Choroid plexus epithelial cell (primary cell): ENCODE results near the gene UPK1B.
A peak's percentile ranks its signal among the peaks of the same experiment; 100 is the strongest.
"Not testable (repeated sequence)": the region's sequence is repeated elsewhere in the genome, so short reads cannot be mapped to it uniquely, and the experiment has no call there.

Source experiments
- DNase-seq: peaks from one replicate; pipeline ENCODE4 v3.0.0-alpha.2; 2010; ENCODE audit warnings: low read depth
- H3K4me3 ChIP-seq: 2 replicates; pipeline ENCODE4 v1.5.1; 2011; ENCODE audit warnings: low read depth, mild to moderate bottlenecking, control low read depth, low read length, moderate library complexity
- TF ChIP-seq, protein P1 (sequence below): conservative IDR thresholded peaks from 2 replicates; pipeline ENCODE4 v1.5.1; 2011; ENCODE audit warnings: low read depth, mild to moderate bottlenecking, control low read depth, inconsistent platforms, low read length, moderate library complexity

UPK1B gene

DNA sequence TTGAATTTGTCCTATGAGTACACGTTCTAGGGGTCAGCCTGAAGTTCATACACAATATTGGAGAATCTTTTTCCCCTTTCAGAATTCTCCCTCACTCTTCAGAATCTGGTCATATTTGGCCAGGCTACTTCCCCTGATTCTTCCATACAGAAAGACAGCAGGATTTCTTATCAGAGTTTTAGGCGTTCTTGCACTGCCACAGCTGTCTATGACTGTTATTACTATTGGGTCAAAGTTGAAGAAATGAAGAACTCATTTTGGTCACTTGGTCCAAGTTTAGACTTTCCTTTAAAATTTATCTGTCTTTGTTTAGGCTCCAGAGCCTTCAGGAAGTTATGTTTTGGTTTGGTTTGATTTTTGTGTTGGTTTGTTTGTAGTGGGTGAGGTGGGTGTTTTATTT is 15.4 kb upstream of the UPK1B start:
- no peak overlapping the region for H3K4me3 ChIP-seq
- no peak for DNase-seq
- TF ChIP-seq, protein P1, sequence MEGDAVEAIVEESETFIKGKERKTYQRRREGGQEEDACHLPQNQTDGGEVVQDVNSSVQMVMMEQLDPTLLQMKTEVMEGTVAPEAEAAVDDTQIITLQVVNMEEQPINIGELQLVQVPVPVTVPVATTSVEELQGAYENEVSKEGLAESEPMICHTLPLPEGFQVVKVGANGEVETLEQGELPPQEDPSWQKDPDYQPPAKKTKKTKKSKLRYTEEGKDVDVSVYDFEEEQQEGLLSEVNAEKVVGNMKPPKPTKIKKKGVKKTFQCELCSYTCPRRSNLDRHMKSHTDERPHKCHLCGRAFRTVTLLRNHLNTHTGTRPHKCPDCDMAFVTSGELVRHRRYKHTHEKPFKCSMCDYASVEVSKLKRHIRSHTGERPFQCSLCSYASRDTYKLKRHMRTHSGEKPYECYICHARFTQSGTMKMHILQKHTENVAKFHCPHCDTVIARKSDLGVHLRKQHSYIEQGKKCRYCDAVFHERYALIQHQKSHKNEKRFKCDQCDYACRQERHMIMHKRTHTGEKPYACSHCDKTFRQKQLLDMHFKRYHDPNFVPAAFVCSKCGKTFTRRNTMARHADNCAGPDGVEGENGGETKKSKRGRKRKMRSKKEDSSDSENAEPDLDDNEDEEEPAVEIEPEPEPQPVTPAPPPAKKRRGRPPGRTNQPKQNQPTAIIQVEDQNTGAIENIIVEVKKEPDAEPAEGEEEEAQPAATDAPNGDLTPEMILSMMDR = no peak

DNA sequence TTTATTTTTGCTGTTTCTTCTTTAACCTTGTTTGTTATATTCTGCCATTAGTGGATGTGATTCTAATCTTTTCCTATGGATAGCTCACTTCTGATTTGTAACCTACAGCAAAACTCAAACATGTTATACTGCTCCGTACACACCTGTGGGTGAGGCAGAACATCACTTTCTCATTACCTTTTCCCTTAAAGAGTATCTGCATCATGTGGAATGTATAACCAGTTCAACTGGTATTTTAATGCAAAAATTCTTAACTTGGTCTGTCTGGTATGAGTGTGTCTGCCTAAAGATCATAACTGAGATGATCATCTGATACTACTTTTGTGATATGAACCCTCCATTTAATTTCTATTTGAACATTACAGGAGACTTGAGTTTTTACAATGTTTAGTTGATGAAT is 13.0 kb upstream of the UPK1B start:
- no peak for DNase-seq
- TF ChIP-seq, protein P1 = no peak

DNA sequence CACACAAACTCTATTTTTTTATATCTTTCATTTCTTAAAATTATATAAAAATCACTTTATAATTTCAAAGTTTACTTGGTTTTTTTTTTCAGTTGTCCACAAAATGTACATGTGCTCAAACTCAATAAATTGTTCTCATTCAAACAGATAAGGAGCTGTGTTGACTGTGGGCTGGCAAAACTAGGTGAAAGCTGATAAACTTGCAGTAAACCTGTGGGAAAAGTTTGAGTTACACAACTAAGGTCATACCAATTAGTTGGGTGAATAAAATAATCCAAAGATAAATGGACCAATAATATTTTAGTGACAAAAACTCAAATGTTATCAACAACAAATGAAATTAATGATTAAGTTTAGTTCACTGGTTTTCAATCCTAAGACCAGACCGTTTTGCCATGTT is 12.6 kb upstream of the UPK1B start:
- H3K4me3 ChIP-seq = no peak overlapping the region
- TF ChIP-seq, protein P1 = no peak
- DNase-seq = no peak

More for the DNA sequence above, 13.0 kb upstream of the UPK1B start:
- no peak overlapping the region for H3K4me3 ChIP-seq

DNA sequence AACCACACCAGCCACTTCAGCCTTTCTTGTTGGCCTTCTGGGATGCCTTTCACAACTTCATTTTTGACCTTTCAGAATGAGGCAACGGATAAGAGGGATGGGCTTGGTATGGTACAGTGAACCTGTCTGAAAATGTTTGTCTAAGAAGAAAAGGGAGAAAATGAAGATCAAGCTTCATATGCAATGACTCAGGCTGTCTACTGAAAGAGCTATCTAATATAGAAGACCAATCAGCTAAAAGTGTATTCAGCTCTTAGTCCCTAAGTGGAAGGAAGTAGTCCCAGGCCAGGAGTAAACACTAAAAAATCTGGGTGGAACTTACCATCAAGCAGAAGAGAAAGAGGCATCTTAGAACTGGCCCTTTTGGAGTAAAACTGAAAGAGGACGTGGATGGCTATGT is 12.2 kb upstream of the UPK1B start:
- no peak overlapping the region for H3K4me3 ChIP-seq
- TF ChIP-seq, protein P1 = no peak
- no peak for DNase-seq

DNA sequence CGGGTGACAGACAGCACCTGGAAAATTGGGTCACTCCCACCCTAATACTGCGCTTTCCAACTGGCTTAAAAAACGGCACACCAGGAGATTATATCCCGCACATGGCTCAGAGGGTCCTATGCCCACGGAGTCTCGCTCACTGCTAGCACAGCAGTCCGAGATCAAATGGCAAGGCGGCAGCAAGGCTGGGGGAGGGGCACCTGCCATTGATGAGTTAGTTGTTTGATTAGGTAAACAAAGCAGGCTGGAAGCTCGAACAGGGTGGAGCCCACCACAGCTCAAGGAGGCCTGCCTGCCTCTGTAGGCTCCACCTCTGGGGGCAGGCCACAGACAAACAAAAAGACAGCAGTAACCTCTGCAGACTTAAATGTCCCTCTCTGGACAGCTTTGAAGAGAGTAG is 8.7 kb upstream of the UPK1B start:
- H3K4me3 ChIP-seq, DNase-seq: not testable (repeated sequence)

DNA sequence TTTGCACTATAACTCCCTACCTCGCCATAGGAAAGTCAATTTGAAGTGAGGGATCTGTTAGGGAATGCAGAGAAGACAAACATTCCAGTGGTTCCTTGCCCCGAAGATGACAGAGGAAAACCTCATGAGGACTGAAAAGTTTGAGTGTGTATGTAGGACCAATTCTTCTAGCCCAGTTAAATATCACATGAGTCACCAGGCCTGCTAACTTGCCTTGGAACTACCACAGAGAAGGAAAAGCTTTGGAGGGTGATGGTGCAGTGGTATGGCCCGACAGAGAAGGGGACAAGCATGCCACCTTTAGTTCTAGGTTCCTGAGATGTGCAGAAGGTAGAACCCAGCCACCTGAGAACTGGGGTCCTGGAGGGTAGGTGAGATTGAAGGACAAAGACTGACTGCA is 2.6 kb upstream of the UPK1B start:
- DNase-seq = no peak
- TF ChIP-seq, protein P1 = no peak
- no peak overlapping the region for H3K4me3 ChIP-seq

DNA sequence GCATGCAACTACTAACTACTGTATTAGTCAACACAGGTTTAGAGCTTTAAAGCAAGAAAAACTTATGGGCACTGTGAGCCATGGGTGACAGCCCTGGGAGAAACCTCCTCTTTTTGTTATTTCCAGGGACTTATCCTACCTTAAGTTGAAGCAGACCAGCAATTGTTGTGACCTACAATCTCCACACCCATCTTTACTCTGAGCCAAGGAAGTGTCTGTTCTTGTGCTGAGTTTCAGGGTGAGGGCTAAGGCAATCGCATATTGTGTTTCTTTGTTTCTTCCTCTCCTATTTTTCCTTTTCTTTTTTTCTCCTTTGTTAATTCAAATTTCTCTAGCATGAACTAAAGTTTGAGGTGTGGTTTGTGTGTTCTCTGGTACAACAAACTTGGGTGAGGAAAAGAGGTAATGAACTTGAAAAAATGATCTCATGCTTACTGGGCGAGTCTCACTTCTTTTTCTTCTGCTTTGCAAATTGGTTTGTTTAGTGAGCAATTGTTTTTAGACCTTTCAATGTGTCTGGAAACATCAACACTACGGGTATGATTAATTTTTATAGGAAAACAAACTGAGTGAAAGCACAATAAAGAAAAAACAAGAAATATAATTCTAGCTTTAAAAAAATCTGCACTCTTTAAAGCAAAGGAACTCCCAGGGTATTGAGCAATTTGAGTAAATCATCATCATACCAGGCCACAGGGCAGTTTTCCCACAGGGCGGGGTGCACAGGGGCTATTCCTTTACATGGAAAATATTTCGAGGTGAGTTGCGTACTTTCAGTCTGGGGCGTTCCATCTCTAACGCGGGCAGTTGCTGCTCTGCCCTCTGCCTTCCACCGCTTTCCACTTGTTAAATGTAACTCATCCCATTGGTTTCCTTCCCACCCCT is 2.7 kb downstream of the UPK1B start:
- TF ChIP-seq, protein P1 = no peak
- peak; percentile 17 for DNase-seq
- H3K4me3 ChIP-seq = no peak overlapping the region
